CD4-positive, alpha-beta T cell (primary cell): Measurements from ENCODE around the gene FOXN1. TPM values are rescaled to one million over a fixed set of nuclear protein-coding genes. Genes with fewer than 3 reads are reported as not detected.

Experiments used
- ATAC-seq: fragments of 200-7000 bp; cut with Tn5 transposase; one replicate; pipeline ENCODE4 v1.10.0; 2022; ENCODE audit warnings: mild to moderate bottlenecking; ENCODE audit not compliant: poor library complexity
- CTCF ChIA-PET: fragments of 350-600 bp; sonication (Branson Sonifier 250); formaldehyde crosslinking; loops from one replicate; lab custom pipeline; 2021; ENCODE audit warnings: antibody characterized with exemption, inconsistent platforms; lab: Charles Lee
- POLR2A ChIA-PET: fragments of 350-600 bp; sonication (Branson Sonifier 250); formaldehyde crosslinking; loops from one replicate; lab custom pipeline; 2021; ENCODE audit warnings: antibody characterized with exemption, inconsistent platforms; lab: Charles Lee
- DNase-seq, 14 experiments: peaks; one replicate each; pipeline ENCODE4 v3.0.0-alpha.2; 2013 to 2020; ENCODE audit warnings: mixed read lengths in 2 of 14
- H3K27ac ChIP-seq, 2 donors: one replicate each; pipeline versions ENCODE4 v1.5.1 to v1.7.0; 2013; ENCODE audit warnings: low read length in 2 of 2, low read depth in 1 of 2, mild to moderate bottlenecking in 1 of 2
- H3K27me3 ChIP-seq, 2 experiments: 1 replicate in 1 of 2; 2 replicates in 1 of 2; pipeline versions ENCODE4 v1.6.1 to v1.7.0; 2013; ENCODE audit warnings: low read length in 2 of 2, control low read depth in 1 of 2, mild to moderate bottlenecking in 1 of 2, moderate library complexity in 1 of 2; ENCODE audit not compliant: insufficient read depth in 2 of 2, control insufficient read depth in 1 of 2
- H3K36me3 ChIP-seq: one replicate; pipeline ENCODE4 v1.6.1; 2013; ENCODE audit warnings: low read length, control low read depth; ENCODE audit not compliant: insufficient read depth
- H3K4me1 ChIP-seq: one replicate; pipeline ENCODE4 v1.6.1; 2013; ENCODE audit warnings: low read length, control low read depth; ENCODE audit not compliant: insufficient read depth
- H3K4me3 ChIP-seq: one replicate; pipeline ENCODE4 v1.5.1; 2013; ENCODE audit warnings: mild to moderate bottlenecking, low read length, moderate library complexity
- H3K9me3 ChIP-seq, 2 experiments: 1 replicate in 1 of 2; 2 replicates in 1 of 2; pipeline versions ENCODE4 v1.6.1 to v1.7.0; 2013; ENCODE audit warnings: low read length in 2 of 2, mild to moderate bottlenecking in 2 of 2, control low read depth in 1 of 2, moderate library complexity in 1 of 2; ENCODE audit not compliant: control insufficient read depth in 1 of 2, insufficient read depth in 1 of 2
- H3K27ac Mint-ChIP-seq: one replicate; pipeline ENCODE4 v1.8.0; 2020; ENCODE audit warnings: mixed read lengths
- H3K27me3 Mint-ChIP-seq: one replicate; pipeline ENCODE4 v1.8.0; 2021; ENCODE audit warnings: mixed read lengths
- H3K36me3 Mint-ChIP-seq: one replicate; pipeline ENCODE4 v1.8.0; 2021; ENCODE audit warnings: low read depth, mixed read lengths
- H3K4me1 Mint-ChIP-seq: one replicate; pipeline ENCODE4 v1.8.0; 2021; ENCODE audit warnings: low read depth, mixed read lengths
- H3K4me3 Mint-ChIP-seq: one replicate; pipeline ENCODE4 v1.8.0; 2020; ENCODE audit warnings: mild to moderate bottlenecking, mixed read lengths
- H3K9me3 Mint-ChIP-seq: one replicate; pipeline ENCODE4 v1.8.0; 2020; ENCODE audit warnings: mixed read lengths
- intact Hi-C, 2 experiments: fragments of 100-400 bp; cut with DNase I in 1 of 2; cut with micrococcal nuclease in 1 of 2; formaldehyde crosslinking; loops; one replicate each; pipeline versions ENCODE4 v1.15.1 to v1.9.0; 2023 to 2025; cut with DNase I, micrococcal nuclease
- total RNA-seq, 174 experiments: library from RNA in 2 of 174; stranded (reverse) in 2 of 174; gene quantifications; one replicate each; pipeline ENCODE4 v1.2.3 and lab custom pipeline; 2021 to 2026
- TF ChIP-seq, protein P1 (sequence below): fragments of 200-600 bp; IDR thresholded peaks from one replicate; pipeline ENCODE4 v1.8.0; 2022; ENCODE audit warnings: antibody characterized with exemption, mild to moderate bottlenecking

FOXN1 gene
- total RNA-seq, 2 experiments from 2014 or later = not detected

DNA sequence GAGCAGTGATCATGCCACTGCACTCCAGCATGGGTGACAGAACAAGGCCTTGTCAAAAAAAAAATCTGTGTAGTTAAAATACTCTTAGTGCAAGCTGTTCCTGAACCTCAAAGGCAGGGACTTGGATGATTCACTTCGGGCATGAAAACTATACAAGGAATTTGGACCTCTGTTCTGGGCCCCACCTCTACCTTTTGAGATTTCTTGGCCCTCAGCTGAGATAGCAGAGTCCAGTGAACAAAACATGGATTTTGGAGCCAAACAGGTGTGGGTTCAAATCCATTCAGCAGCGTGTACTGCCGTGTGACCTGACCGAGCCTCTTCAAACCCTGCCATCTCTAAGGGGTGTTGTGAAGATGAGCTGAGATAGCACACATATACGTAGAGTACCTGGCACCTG lies 25.9 kb upstream of the FOXN1 start:
- no peak overlapping the region for H3K4me3 ChIP-seq
- Mint-ChIP-seq H3K27ac (no peak overlapping the region), H3K36me3 (no peaks in the 10 kb centered on the region), H3K27me3 (no peaks in the 10 kb centered on the region), H3K4me1 (peaks cover 6% of the 10 kb centered on the region), H3K4me3 (no peak overlapping the region), H3K9me3 (no peaks in the 10 kb centered on the region)
- H3K4me1 ChIP-seq = peaks cover 5% of the 10 kb centered on the region
- ChIA-PET POLR2A (no interaction called here), CTCF (no interaction called here)
- no peak overlapping the region for H3K27ac ChIP-seq
- ATAC-seq (no peak), DNase-seq (no peak)
- no peaks in the 10 kb centered on the region for H3K36me3 ChIP-seq
- no peaks in the 10 kb centered on the region for H3K27me3 ChIP-seq
- H3K9me3 ChIP-seq = no peaks in the 10 kb centered on the region
- intact Hi-C loops = no loop called here
- TF ChIP-seq, protein P1, sequence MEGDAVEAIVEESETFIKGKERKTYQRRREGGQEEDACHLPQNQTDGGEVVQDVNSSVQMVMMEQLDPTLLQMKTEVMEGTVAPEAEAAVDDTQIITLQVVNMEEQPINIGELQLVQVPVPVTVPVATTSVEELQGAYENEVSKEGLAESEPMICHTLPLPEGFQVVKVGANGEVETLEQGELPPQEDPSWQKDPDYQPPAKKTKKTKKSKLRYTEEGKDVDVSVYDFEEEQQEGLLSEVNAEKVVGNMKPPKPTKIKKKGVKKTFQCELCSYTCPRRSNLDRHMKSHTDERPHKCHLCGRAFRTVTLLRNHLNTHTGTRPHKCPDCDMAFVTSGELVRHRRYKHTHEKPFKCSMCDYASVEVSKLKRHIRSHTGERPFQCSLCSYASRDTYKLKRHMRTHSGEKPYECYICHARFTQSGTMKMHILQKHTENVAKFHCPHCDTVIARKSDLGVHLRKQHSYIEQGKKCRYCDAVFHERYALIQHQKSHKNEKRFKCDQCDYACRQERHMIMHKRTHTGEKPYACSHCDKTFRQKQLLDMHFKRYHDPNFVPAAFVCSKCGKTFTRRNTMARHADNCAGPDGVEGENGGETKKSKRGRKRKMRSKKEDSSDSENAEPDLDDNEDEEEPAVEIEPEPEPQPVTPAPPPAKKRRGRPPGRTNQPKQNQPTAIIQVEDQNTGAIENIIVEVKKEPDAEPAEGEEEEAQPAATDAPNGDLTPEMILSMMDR = no peak

DNA sequence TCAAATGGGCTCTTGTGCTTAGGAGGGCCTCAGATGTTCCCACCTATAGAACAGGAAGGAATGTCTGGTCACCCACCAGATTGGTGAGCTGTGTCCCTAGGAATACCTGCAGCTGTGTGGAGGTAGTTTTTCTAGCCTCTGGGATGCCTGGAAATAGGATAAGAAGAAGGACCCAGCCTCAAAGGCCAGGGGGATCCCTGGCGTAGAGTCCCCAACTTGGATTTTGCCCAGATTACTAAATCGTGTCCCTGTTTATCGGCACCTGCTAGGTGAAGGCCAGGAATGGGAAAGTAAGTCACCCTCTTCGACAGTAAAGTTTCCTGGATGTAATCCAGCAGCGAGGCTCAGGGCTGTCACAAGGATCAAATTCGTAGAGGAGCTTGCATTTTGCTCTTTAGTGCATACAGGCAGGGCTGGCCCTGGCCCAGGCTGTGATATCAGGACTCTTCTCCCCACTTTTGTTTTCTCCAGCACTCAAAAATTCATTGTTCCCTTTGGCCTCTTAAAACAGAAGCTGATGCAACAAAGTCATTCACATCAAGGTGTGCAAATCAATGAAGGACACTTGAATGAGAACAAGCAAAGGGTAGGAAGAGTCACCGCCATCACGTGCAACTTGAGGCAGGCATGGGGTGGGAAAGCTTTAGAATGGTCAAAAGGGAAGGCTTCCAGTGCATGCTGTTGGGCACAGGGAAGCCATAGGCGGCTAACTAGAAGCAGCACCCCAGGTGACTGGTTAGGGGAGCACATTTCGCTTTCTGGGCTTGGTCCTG lies 25.2 kb upstream of the FOXN1 start:
- DNase-seq (no peak), ATAC-seq (no peak)
- Histone ChIP-seq H3K4me1 (no peaks in the 10 kb centered on the region), H3K36me3 (no peaks in the 10 kb centered on the region), H3K4me3 (no peak overlapping the region), H3K27ac (no peak overlapping the region), H3K9me3 (no peaks in the 10 kb centered on the region), H3K27me3 (no peaks in the 10 kb centered on the region)
- intact Hi-C loops = no loop called here
- H3K27ac Mint-ChIP-seq = no peak overlapping the region
- ChIA-PET POLR2A (no interaction called here), CTCF (no interaction called here)
- no peaks in the 10 kb centered on the region for H3K9me3 Mint-ChIP-seq
- TF ChIP-seq, protein P1 = no peak
- H3K4me1 Mint-ChIP-seq = no peaks in the 10 kb centered on the region
- H3K4me3 Mint-ChIP-seq = no peak overlapping the region
- no peaks in the 10 kb centered on the region for H3K36me3 Mint-ChIP-seq
- no peaks in the 10 kb centered on the region for H3K27me3 Mint-ChIP-seq

DNA sequence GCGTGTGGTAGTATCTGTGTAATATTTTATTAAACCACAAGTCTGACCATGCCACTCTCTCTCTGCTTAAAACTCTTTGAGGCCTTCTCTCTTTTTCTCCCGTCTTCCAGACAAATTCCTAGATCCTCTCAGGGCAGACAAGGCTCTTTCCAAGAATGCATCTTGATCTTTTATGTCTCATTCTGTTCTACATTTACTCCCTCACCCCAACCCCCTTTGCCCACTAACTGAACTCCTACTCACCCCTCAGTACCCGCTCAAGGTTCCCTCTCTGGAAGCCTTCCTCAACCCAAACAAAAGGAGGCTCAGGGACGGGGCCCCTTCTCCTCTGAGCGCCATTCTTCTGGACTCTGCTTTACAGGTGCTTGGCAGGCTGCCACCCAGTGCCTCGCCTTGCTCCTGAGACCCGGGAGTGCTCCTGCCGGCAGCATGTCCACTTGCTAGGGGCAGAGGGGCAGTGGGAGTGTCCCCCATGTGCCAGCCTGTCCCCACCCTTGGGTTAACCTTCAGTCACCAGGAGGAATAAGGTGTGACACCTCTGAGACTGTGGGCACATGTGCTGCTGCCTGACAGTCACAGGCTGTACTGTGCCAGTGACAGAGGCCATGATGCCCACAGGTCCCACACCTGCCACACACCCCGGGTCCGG lies 23.5 kb upstream of the FOXN1 start:
- Histone ChIP-seq H3K4me3 (no peak overlapping the region), H3K27me3 (no peaks in the 10 kb centered on the region), H3K9me3 (no peaks in the 10 kb centered on the region), H3K27ac (no peak overlapping the region), H3K4me1 (no peaks in the 10 kb centered on the region), H3K36me3 (no peaks in the 10 kb centered on the region)
- TF ChIP-seq, protein P1 = no peak
- ChIA-PET POLR2A (no interaction called here), CTCF (no interaction called here)
- H3K36me3 Mint-ChIP-seq = no peaks in the 10 kb centered on the region
- no peak overlapping the region for H3K27ac Mint-ChIP-seq
- no peaks in the 10 kb centered on the region for H3K4me1 Mint-ChIP-seq
- no peak overlapping the region for H3K4me3 Mint-ChIP-seq
- no peaks in the 10 kb centered on the region for H3K27me3 Mint-ChIP-seq
- intact Hi-C loops = no loop called here
- DNase-seq (no peak), ATAC-seq (no peak)
- no peaks in the 10 kb centered on the region for H3K9me3 Mint-ChIP-seq
